GM18868 (cell line): ENCODE measurements around the gene REEP3.
"Not testable (repeated sequence)": the region's sequence is repeated elsewhere in the genome, so short reads cannot be mapped to it uniquely, and the experiment has no call there.

Source experiments
- ATAC-seq: cut with Tn5 transposase; IDR thresholded peaks from one replicate; pipeline ENCODE4 v1.9.1; 2021; ENCODE audit warnings: mild to moderate bottlenecking, moderate library complexity; ENCODE audit not compliant: unreplicated experiment

The REEP3 gene, protein sequence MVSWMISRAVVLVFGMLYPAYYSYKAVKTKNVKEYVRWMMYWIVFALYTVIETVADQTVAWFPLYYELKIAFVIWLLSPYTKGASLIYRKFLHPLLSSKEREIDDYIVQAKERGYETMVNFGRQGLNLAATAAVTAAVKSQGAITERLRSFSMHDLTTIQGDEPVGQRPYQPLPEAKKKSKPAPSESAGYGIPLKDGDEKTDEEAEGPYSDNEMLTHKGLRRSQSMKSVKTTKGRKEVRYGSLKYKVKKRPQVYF

GRCh38 chr10:63520500-63521415 lies at the start of gene REEP3:
Gene REEP3, plus strand, starts transcription at chr10:63521401. Its CDS starts 145 bp downstream, at chr10:63521546.
- ATAC-seq = peak; percentile 71

DNA sequence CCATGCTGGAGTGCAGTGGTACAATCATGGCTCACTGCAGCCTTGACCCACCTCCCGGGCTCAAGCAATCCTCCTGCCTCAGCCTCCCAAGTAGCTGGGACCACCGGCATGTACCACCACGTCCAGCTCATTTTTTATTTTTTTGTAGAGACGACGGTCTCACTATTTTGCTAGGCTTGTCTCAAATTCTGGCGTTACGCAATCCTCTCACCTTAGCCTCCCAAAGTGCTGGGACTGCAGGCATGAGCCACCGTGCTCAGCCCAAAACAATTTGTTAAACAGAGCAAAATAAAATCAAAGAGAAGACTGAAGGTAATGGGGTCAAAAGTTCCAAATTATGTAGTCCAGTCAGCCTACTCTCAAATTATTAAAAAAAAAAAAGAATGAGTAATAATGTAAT lies 46.7 kb upstream of the REEP3 start:
- ATAC-seq = no peak

DNA sequence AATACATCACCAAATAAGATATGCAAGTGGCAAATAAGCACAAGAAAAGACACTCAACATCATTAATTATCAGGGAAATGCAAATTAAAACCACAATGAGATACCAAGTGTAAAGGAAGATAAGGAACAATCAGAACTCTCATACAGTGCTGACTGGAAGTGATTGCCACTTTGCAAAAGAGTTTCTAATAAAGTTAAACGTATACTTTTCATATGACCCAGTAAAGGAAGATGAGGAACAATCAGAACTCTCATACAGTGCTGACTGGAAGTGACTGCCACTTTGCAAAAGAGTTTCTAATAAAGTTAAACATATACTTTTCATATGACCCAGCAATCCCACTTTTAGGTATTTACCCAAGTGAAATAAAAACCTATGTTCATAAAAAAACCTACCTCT lies 43.3 kb upstream of the REEP3 start:
- ATAC-seq = no peak

- no peak for ATAC-seq
Observed at GRCh38 chr10:63478564-63478963, 42.6 kb upstream of the REEP3 start.

DNA sequence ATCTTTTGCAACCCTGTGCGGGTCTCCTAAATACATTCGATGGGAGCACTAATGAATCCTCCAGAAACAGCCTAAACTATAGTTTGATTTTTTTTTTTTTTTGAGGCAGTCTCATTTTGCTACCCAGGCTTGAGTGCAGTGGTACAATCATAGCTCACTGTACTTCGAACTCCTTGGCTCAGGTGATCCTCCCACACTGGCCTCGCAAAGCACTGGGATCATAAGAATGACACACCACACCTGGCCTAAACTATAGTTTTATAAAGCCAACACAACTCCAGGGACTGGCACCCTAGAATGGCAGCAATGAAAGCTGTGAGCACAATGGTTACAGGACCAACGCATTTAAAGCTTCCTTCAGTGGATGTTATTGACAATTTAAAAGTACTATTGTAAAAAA lies 41.0 kb upstream of the REEP3 start:
- ATAC-seq = no peak

DNA sequence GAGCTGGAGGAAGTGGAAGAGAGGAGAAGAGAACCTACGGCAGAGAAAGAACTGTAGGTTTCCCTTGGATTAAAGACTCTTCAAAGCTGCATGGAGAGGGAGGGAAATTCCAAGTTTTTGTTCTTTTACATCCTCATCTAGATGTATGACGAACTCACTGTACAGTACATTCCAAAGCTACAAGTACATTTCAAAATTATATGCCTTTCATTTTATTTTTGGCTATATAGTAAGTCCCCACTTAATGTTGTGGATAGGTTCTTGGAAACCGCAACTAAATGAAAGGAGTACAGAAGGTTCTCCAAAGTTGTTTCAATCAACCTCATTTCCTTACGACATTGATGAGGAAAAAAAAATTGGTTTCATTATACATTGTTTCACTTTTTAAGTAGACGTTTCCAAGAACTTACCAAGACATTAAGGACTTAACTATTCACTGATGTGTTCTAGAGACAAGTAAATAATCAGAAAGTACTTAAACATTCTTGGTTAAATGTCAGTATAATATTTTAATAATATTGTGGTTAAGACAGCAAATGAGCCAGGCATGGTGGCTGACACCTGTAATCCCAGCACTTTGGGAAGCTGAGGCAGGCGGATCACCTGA lies 39.3 kb upstream of the REEP3 start:
- no peak for ATAC-seq

DNA sequence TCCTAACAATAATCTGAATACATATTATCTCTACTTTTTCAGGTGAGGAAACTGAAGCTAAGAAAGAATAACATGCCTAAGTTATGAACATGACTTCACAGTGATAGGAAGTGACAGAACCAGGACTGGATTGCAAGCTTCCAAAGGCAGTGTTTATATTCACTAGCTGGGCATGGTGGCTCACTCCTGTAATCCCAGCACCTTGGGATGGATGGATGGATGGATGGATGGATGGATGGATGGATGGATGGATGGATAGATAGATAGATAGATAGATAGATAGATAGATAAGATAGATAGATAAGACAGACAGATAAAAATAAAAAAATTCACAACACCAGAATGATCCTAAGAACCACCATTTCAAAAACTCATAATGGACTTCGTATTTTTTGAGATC lies 37.2 kb upstream of the REEP3 start:
- ATAC-seq = no peak

GRCh38 chr10:63487990-63488389 lies 33.2 kb upstream of the REEP3 start:
- ATAC-seq = no peak

- ATAC-seq = no peak
Observed at GRCh38 chr10:63489838-63490237, 31.4 kb upstream of the REEP3 start.

DNA sequence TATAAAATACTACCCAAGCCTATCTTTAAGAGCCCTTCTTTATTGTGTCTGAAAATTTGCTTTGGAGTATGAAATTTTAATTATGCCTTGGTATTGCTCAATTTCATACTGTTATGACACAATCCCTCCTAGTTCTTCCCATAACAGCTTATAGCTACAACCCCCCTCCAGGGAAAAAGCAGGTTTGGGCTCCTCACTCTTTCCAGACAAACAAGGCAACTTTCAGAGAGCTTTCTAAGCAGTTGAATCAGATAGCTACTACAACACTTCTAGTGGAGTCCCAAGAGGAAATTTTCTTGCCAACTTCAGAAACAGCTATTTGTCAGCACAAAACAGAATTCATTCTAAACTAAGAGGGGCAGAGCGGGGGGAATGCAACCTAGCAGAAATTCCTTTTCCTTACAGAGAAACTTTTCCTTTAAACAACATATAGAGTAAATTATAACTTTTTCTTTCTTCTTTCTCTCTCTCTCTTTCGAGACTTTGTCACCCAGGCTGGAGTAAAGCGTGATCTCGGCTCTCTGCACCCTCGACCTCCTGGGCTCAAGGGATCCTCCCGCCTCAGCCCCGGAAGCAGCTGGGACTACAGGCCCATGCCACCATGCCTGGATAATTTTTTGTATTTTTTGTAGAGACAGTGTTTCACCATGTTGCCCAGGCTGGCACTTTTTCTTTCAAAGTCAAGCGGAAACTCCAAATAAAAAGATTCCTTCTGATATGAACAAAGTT lies 29.4 kb upstream of the REEP3 start:
- ATAC-seq = no peak

GRCh38 chr10:63492317-63492690 lies 28.9 kb upstream of the REEP3 start:
- ATAC-seq = not testable (repeated sequence)

- ATAC-seq = no peak
Observed at GRCh38 chr10:63493004-63493403, 28.2 kb upstream of the REEP3 start.

DNA sequence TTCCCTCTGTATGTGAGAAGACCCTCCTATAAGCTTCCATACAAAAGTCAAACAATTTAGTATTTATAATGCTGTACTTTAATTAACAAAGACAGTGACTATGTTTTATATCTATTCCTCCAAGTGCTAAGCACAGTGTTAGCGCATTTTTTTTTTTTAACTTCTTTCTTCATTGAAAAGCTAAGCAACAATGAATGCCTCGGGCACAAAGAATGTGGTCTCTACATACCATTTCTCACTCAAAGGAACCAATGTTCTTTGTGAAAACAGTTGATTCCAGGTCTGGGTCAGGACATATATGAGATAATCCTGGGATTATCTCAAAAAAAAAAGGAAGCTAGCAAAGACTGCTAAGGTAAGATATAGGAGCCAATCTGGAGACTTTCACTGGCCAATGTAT lies 26.2 kb upstream of the REEP3 start:
- ATAC-seq = no peak

- peak; percentile 69 for ATAC-seq
Observed at GRCh38 chr10:63496561-63496960, 24.6 kb upstream of the REEP3 start.

- peak; percentile 46 for ATAC-seq
Observed at GRCh38 chr10:63497321-63497720, 23.9 kb upstream of the REEP3 start.

GRCh38 chr10:63498665-63499064 lies 22.5 kb upstream of the REEP3 start:
- no peak for ATAC-seq

DNA sequence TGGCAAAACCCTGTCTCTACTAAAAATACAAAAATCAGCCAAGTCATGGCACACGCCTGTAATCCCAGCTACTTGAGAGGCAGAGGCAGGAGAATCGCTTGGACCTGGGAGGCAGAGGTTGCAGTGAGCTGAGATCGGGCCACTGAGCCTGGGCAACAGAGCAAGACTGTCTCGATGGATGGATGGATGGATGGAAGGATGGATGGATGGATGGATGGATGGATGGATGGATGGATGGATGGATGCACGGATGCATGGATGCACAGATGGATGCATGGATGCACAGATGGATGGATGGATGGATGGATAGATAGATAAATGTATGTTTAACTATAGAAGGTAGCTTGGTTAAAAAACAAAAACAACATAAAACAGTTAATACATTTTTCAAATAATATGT lies 20.6 kb upstream of the REEP3 start:
- ATAC-seq = not testable (repeated sequence)

DNA sequence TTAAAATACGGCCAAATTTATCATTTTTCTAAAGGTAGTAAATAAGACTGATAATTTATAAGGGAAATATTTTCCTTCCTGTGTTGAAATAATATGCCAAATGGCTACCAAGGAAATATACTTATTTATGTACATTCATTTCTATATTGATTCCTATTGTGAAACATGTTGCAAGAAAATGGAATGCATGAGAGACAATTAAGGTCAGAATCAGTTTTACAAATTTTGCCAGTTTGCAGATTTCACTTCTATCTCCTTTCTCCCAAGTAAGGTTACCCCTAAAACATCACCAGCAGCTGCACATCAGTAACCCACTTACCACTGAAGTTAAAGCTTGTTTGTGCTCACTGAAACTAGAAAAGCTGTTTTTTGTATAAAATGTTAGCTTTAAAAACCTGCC lies 19.2 kb upstream of the REEP3 start:
- no peak for ATAC-seq

- no peak for ATAC-seq
Observed at GRCh38 chr10:63502832-63503231, 18.4 kb upstream of the REEP3 start.

- no peak for ATAC-seq
Observed at GRCh38 chr10:63503395-63503794, 17.8 kb upstream of the REEP3 start.
